ENCODE measurements around the gene ASB16. TPM values are rescaled to one million over a fixed set of nuclear protein-coding genes. Genes with fewer than 3 reads are reported as not detected.
A peak's percentile ranks its signal among the peaks of the same experiment; 100 is the strongest.

The ASB16 gene
- total RNA-seq, 2 donors from 2014 or later, result 0.53 TPM; not detected in 1

- Histone ChIP-seq H3K27ac (ENCODE audit: low read depth, low read length) (no peak overlapping the region), H3K4me1 (ENCODE audit: control insufficient read depth, insufficient read depth, low read length) (peaks cover 3% of the 10 kb centered on the region), H3K36me3 (ENCODE audit: control insufficient read depth, insufficient read depth, low read length) (peaks cover 42% of the 10 kb centered on the region), H3K9me3 (ENCODE audit: control insufficient read depth, low read length) (no peaks in the 10 kb centered on the region), H3K27me3 (ENCODE audit: control insufficient read depth, insufficient read depth, low read length, poor library complexity, severe bottlenecking) (no peaks in the 10 kb centered on the region), H3K4me3 (ENCODE audit: low read length) (peak overlapping the region; percentile 84), H3K9ac (ENCODE audit: extremely low read depth, low read length, poor library complexity, severe bottlenecking) (peak overlapping the region; percentile 22)
- 16 to 26% methylated on average over 3 to 10 of the region's 10 CpGs for WGBS, 2 experiments (ENCODE audit: insufficient coverage in 1 of 2, insufficient read length in 1 of 2)
- peaks cover 47% of the 10 kb centered on the region for H3K36me3 Mint-ChIP-seq (ENCODE audit: low read depth)
- peak overlapping the region; percentile 86 for H3K4me3 Mint-ChIP-seq
- TF ChIP-seq, protein P1, sequence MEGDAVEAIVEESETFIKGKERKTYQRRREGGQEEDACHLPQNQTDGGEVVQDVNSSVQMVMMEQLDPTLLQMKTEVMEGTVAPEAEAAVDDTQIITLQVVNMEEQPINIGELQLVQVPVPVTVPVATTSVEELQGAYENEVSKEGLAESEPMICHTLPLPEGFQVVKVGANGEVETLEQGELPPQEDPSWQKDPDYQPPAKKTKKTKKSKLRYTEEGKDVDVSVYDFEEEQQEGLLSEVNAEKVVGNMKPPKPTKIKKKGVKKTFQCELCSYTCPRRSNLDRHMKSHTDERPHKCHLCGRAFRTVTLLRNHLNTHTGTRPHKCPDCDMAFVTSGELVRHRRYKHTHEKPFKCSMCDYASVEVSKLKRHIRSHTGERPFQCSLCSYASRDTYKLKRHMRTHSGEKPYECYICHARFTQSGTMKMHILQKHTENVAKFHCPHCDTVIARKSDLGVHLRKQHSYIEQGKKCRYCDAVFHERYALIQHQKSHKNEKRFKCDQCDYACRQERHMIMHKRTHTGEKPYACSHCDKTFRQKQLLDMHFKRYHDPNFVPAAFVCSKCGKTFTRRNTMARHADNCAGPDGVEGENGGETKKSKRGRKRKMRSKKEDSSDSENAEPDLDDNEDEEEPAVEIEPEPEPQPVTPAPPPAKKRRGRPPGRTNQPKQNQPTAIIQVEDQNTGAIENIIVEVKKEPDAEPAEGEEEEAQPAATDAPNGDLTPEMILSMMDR (conservative IDR thresholded peaks at IDR 0.05), result no peak
- peak overlapping the region; percentile 66 for H3K27ac Mint-ChIP-seq
- no peaks in the 10 kb centered on the region for H3K9me3 Mint-ChIP-seq
- H3K27me3 Mint-ChIP-seq (ENCODE audit: insufficient read depth), result no peaks in the 10 kb centered on the region
- peaks cover 12% of the 10 kb centered on the region for H3K4me1 Mint-ChIP-seq
- DNase-seq, result no peak
Measured at GRCh38 chr17:44217738-44218343, 47.3 kb downstream of the ASB16 start.

- WGBS, 2 experiments (ENCODE audit: insufficient coverage in 1 of 2, insufficient read length in 1 of 2), result 0% methylated on average over 5 to 77 of the region's 89 CpGs
- H3K4me3 ChIP-seq (ENCODE audit: low read length), result peak overlapping the region; percentile 84
Measured at GRCh38 chr17:44218344-44219107, 48.0 kb downstream of the ASB16 start.

GRCh38 chr17:44219108-44219615 is 48.7 kb downstream of the ASB16 start:
- TF ChIP-seq, protein P1 (conservative IDR thresholded peaks at IDR 0.05), result peak; percentile 66
- Histone ChIP-seq H3K9ac (ENCODE audit: extremely low read depth, low read length, poor library complexity, severe bottlenecking) (peak overlapping the region; percentile 67), H3K9me3 (ENCODE audit: control insufficient read depth, low read length) (no peaks in the 10 kb centered on the region), H3K27me3 (ENCODE audit: control insufficient read depth, insufficient read depth, low read length, poor library complexity, severe bottlenecking) (no peaks in the 10 kb centered on the region), H3K36me3 (ENCODE audit: control insufficient read depth, insufficient read depth, low read length) (peaks cover 32% of the 10 kb centered on the region), H3K27ac (ENCODE audit: low read depth, low read length) (peak overlapping the region; percentile 89), H3K4me1 (ENCODE audit: control insufficient read depth, insufficient read depth, low read length) (peaks cover 3% of the 10 kb centered on the region), H3K4me3 (ENCODE audit: low read length) (peak overlapping the region; percentile 74)
- DNase-seq, result peak; percentile 87
- Mint-ChIP-seq H3K27me3 (ENCODE audit: insufficient read depth) (no peaks in the 10 kb centered on the region), H3K4me1 (peaks cover 14% of the 10 kb centered on the region), H3K4me3 (peak overlapping the region; percentile 86), H3K27ac (no peak overlapping the region), H3K36me3 (ENCODE audit: low read depth) (peaks cover 33% of the 10 kb centered on the region), H3K9me3 (no peaks in the 10 kb centered on the region)
- 0% methylated on average over 6 to 73 of the region's 73 CpGs for WGBS, 2 experiments (ENCODE audit: insufficient coverage in 1 of 2, insufficient read length in 1 of 2)

More at GRCh38 chr17:44218344-44219107, 48.0 kb downstream of the ASB16 start:
- H3K4me3 Mint-ChIP-seq, result peak overlapping the region; percentile 86
- Histone ChIP-seq H3K27ac (ENCODE audit: low read depth, low read length) (peak overlapping the region; percentile 63), H3K36me3 (ENCODE audit: control insufficient read depth, insufficient read depth, low read length) (peaks cover 38% of the 10 kb centered on the region), H3K4me1 (ENCODE audit: control insufficient read depth, insufficient read depth, low read length) (peaks cover 3% of the 10 kb centered on the region), H3K9me3 (ENCODE audit: control insufficient read depth, low read length) (no peaks in the 10 kb centered on the region), H3K27me3 (ENCODE audit: control insufficient read depth, insufficient read depth, low read length, poor library complexity, severe bottlenecking) (no peaks in the 10 kb centered on the region), H3K9ac (ENCODE audit: extremely low read depth, low read length, poor library complexity, severe bottlenecking) (peak overlapping the region; percentile 67)
- no peaks in the 10 kb centered on the region for H3K9me3 Mint-ChIP-seq
- TF ChIP-seq, protein P1 (conservative IDR thresholded peaks at IDR 0.05), result peak; percentile 73
- H3K27ac Mint-ChIP-seq, result peak overlapping the region; percentile 66
- H3K27me3 Mint-ChIP-seq (ENCODE audit: insufficient read depth), result no peaks in the 10 kb centered on the region
- DNase-seq, result peak; percentile 91
- peaks cover 14% of the 10 kb centered on the region for H3K4me1 Mint-ChIP-seq
- peaks cover 40% of the 10 kb centered on the region for H3K36me3 Mint-ChIP-seq (ENCODE audit: low read depth)

Data from endodermal cell (in vitro differentiated cells).